ENCODE results near the gene SUPT3H.

GRCh38 chr6:45423111-45423823 is 45.5 kb upstream of the SUPT3H start:
- TF ChIP-seq, protein P1, sequence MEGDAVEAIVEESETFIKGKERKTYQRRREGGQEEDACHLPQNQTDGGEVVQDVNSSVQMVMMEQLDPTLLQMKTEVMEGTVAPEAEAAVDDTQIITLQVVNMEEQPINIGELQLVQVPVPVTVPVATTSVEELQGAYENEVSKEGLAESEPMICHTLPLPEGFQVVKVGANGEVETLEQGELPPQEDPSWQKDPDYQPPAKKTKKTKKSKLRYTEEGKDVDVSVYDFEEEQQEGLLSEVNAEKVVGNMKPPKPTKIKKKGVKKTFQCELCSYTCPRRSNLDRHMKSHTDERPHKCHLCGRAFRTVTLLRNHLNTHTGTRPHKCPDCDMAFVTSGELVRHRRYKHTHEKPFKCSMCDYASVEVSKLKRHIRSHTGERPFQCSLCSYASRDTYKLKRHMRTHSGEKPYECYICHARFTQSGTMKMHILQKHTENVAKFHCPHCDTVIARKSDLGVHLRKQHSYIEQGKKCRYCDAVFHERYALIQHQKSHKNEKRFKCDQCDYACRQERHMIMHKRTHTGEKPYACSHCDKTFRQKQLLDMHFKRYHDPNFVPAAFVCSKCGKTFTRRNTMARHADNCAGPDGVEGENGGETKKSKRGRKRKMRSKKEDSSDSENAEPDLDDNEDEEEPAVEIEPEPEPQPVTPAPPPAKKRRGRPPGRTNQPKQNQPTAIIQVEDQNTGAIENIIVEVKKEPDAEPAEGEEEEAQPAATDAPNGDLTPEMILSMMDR (IDR thresholded peaks at IDR 0.05), result no peak
- TF ChIP-seq EZH2 (IDR thresholded peaks at IDR 0.05; ENCODE audit: borderline replicate concordance, insufficient read depth, low read depth, low read length, poor library complexity, severe bottlenecking), result no peak

Measured in B cell (primary cell).